Measurements from ENCODE around the gene SLC48A1. TPM values are rescaled to one million over a fixed set of nuclear protein-coding genes. Genes with fewer than 3 reads are reported as not detected.
A peak's percentile ranks its signal among the peaks of the same experiment; 100 is the strongest.

Gene SLC48A1
- total and polyA plus RNA-seq, 2 donors (not counting 3 experiments of a cell fraction or from before 2014, with no cell fraction given), result 17.3 to 20.3 TPM

GRCh38 chr12:47757364-47757839 is 15.6 kb upstream of the SLC48A1 start:
- peaks cover 67% of the 10 kb centered on the region for H3K4me1 ChIP-seq (ENCODE audit: control insufficient read depth, extremely low read depth, insufficient read depth, low read length)
- H3K4me2 ChIP-seq (ENCODE audit: insufficient read depth, low read length), result peak overlapping the region; percentile 52
- CTCF ChIA-PET, result interaction anchor here (1.1 to 8.4 kb wide), 9 partner anchors 11 to 192 kb away, joined by 3 to 191 read pairs (median 23); partner anchors contain the start of gene SLC48A1
- H4K20me1 ChIP-seq (replicated peaks; ENCODE audit: control insufficient read depth, extremely low read depth, insufficient read depth, low read length), result no peaks in the 10 kb centered on the region
- no peak overlapping the region for H2AFZ ChIP-seq (ENCODE audit: low read depth, low read length)
- dilution Hi-C loops (cut with MboI; ENCODE audit: extremely low pct_ligation_motif_present, low sequenced_read_pairs), result no loop called here
- no TSS peak for BruUV-seq (replicated peaks)
- intact Hi-C loops (cut with micrococcal nuclease), result loop anchor here (5.0 kb wide), 1 partner anchor 960 kb away; the partner anchor contains the start of gene CCNT1
- H3K27ac ChIP-seq (ENCODE audit: insufficient read depth, low read depth, low read length), result no peak overlapping the region
- FAIRE-seq, result peak; percentile 42
- H3K9me3 ChIP-seq (replicated peaks; ENCODE audit: control insufficient read depth, insufficient read depth, low read length), result no peaks in the 10 kb centered on the region
- no peaks in the 10 kb centered on the region for H3K9me1 ChIP-seq (replicated peaks; ENCODE audit: control insufficient read depth, extremely low read depth, insufficient read depth, low read length)
- no peak overlapping the region for H3K9ac ChIP-seq (replicated peaks; ENCODE audit: extremely low read depth, insufficient read depth, low read length)
- H3K79me2 ChIP-seq (ENCODE audit: control insufficient read depth, insufficient read depth, low read length), result peaks cover 32% of the 10 kb centered on the region
- TF ChIP-seq EZH2 (IDR thresholded peaks at IDR 0.05; ENCODE audit: borderline replicate concordance, low read depth, low read length, severe bottlenecking) (no peak), POLR2A (IDR thresholded peaks at IDR 0.05; ENCODE audit: low read depth, low read length) (no peak), JUN (IDR thresholded peaks at IDR 0.05; ENCODE audit: borderline replicate concordance, insufficient read depth, insufficient read length, low read depth) (no peak), MYC (IDR thresholded peaks at IDR 0.05; ENCODE audit: low read depth, low read length) (no peak), GATA2 (IDR thresholded peaks at IDR 0.05; ENCODE audit: insufficient read depth, insufficient read length, low read depth, low read length) (no peak), FOS (IDR thresholded peaks at IDR 0.05; ENCODE audit: borderline replicate concordance, insufficient read depth, low read length) (no peak), POLR2AphosphoS5 (IDR thresholded peaks at IDR 0.05; ENCODE audit: insufficient read depth, low read depth, low read length) (no peak)
- TF ChIP-seq, protein P1, sequence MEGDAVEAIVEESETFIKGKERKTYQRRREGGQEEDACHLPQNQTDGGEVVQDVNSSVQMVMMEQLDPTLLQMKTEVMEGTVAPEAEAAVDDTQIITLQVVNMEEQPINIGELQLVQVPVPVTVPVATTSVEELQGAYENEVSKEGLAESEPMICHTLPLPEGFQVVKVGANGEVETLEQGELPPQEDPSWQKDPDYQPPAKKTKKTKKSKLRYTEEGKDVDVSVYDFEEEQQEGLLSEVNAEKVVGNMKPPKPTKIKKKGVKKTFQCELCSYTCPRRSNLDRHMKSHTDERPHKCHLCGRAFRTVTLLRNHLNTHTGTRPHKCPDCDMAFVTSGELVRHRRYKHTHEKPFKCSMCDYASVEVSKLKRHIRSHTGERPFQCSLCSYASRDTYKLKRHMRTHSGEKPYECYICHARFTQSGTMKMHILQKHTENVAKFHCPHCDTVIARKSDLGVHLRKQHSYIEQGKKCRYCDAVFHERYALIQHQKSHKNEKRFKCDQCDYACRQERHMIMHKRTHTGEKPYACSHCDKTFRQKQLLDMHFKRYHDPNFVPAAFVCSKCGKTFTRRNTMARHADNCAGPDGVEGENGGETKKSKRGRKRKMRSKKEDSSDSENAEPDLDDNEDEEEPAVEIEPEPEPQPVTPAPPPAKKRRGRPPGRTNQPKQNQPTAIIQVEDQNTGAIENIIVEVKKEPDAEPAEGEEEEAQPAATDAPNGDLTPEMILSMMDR (IDR thresholded peaks at IDR 0.05; ENCODE audit: extremely low read depth in 1 of 2, insufficient read depth in 1 of 2, low read depth in 1 of 2, low read length in 2 of 2), result no peak
- TF ChIP-seq, protein P2, sequence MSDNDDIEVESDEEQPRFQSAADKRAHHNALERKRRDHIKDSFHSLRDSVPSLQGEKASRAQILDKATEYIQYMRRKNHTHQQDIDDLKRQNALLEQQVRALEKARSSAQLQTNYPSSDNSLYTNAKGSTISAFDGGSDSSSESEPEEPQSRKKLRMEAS (IDR thresholded peaks at IDR 0.05; ENCODE audit: insufficient read depth, insufficient read length), result no peak
- DNase-seq (ENCODE audit: low read depth, low spot score), result no peak
- H3K27me3 ChIP-seq (ENCODE audit: control insufficient read depth in 2 of 2, insufficient read depth in 2 of 2, low read length in 2 of 2), result no peaks in the 10 kb centered on the region
- POLR2A ChIA-PET, result interaction anchor here (0.7 to 1.6 kb wide), 3 partner anchors 14 to 63 kb away, joined by 3 to 8 read pairs (median 3); no protein-coding TSS in a partner anchor
- peak overlapping the region; percentile 50 to 71 (median 62) for H3K4me3 ChIP-seq (replicated peaks in 1 of 3; ENCODE audit: insufficient read depth in 1 of 3, low read depth in 1 of 3, low read length in 3 of 3)
- no peaks in the 10 kb centered on the region for H3K36me3 ChIP-seq (ENCODE audit: control insufficient read depth in 2 of 2, extremely low read depth in 1 of 2, insufficient read depth in 2 of 2, low read length in 2 of 2)

All from endothelial cell of umbilical vein (primary cell).